Heart left ventricle (tissue), 16 donors: ENCODE measurements around the gene CBLC. TPM values are rescaled to one million over a fixed set of nuclear protein-coding genes. Genes with fewer than 3 reads are reported as not detected.
A peak's percentile ranks its signal among the peaks of the same experiment; 100 is the strongest.

Experiments used
- ATAC-seq, 4 donors: fragments of 200-7000 bp; cut with Tn5 transposase; one replicate each; pipeline ENCODE4 v1.9.1; 2020 to 2022; ENCODE audit warnings: moderate library complexity in 4 of 4, mild to moderate bottlenecking in 3 of 4, moderate number of reproducible peaks in 1 of 4
- DNase-seq, 5 donors: peaks; one replicate each; pipeline ENCODE4 v3.0.0-alpha.2; 2020
- H3K27ac ChIP-seq, 12 donors: fragments of 200-600 bp; sonication (generic) in 4 of 12; one replicate each; pipeline versions ENCODE4 v1.5.0 to v1.8.0; 2016 to 2022; ENCODE audit warnings: mild to moderate bottlenecking in 2 of 12
- H3K27me3 ChIP-seq, 9 donors: fragments of 200-600 bp; sonication (generic) in 2 of 9; one replicate each; pipeline versions ENCODE4 v1.5.1 to v1.8.0; 2016 to 2022; ENCODE audit warnings: mild to moderate bottlenecking in 3 of 9
- H3K36me3 ChIP-seq, 9 donors: fragments of 200-600 bp; sonication (generic) in 2 of 9; one replicate each; pipeline versions ENCODE4 v1.5.0 to v1.8.0; 2018 to 2022; ENCODE audit warnings: mild to moderate bottlenecking in 2 of 9
- H3K4me1 ChIP-seq, 12 donors: fragments of 200-600 bp; sonication (generic) in 4 of 12; one replicate each; pipeline versions ENCODE4 v1.5.0 to v1.8.0; 2016 to 2022; ENCODE audit warnings: mild to moderate bottlenecking in 3 of 12
- H3K4me3 ChIP-seq, 12 donors: fragments of 200-600 bp; sonication (generic) in 4 of 12; one replicate each; pipeline versions ENCODE4 v1.5.0 to v1.8.0; 2017 to 2022; ENCODE audit warnings: mild to moderate bottlenecking in 9 of 12, moderate library complexity in 4 of 12
- H3K9me3 ChIP-seq, 12 donors: fragments of 200-600 bp; sonication (generic) in 4 of 12; one replicate each; pipeline versions ENCODE4 v1.5.0 to v1.8.0; 2016 to 2022; ENCODE audit warnings: mild to moderate bottlenecking in 1 of 12
- CTCF ChIP-seq, 12 donors: fragments of 200-600 bp; sonication (generic) in 4 of 12; IDR thresholded peaks; one replicate each; pipeline versions ENCODE4 v1.5.0 to v1.8.0; 2018 to 2022; ENCODE audit warnings: antibody characterized with exemption in 12 of 12, mild to moderate bottlenecking in 5 of 12
- POLR2A ChIP-seq, 2 donors: fragments of 450-650 bp; IDR thresholded peaks; one replicate each; pipeline ENCODE4 v1.6.1; 2017; ENCODE audit warnings: antibody characterized with exemption in 2 of 2, mild to moderate bottlenecking in 2 of 2, moderate library complexity in 2 of 2
- WGBS, 4 donors: extraction: QIAGEN DNeasy Blood & Tissue Kit in 2 of 4; methylation state at CpG; one replicate each; pipeline versions ENCODE4 v1.1.5 to v1.1.7; 2013 to 2018; 5-methylcytosine and 5-hydroxymethylcytosine counted together
- intact Hi-C, 10 donors: fragments of 100-400 bp; cut with DNase I; formaldehyde crosslinking; loops; one replicate each; pipeline versions ENCODE4 v1.11.1 to v1.14.2; 2022
- polyA plus RNA-seq, 2 donors: library from polyadenylated mRNA; stranded (reverse); fragments of 200-250 nt; gene quantifications; one replicate each; pipeline ENCODE4 v1.2.3, GENCODE V29; 2013
- total RNA-seq, 9 donors: library from RNA; depleted of rRNA in 2 of 9; stranded (reverse); fragments of >200 nt in 2 of 9; fragmentation: NEBNext Ultra II Directional in 3 of 9; extraction: Animal tissue kit (Norgen Biotek cat#: 25700) in 3 of 9; gene quantifications; one replicate each; pipeline versions ENCODE4 v1.1.0 to v1.2.4, GENCODE V29; 2016 to 2023
- donor health status: ischemic (EF 13 %, LVEDD 7.1; RV severe dilation, severe dysfunction).
- donor health status: healthy with polysubstance abuse.
- donor health status: DM: no; HTN: yes; CAD: no.
- donor health status: DM: no; HTN: no; CAD: no.
- donor health status: ischemic (EF 25% LVEDD 6.9; RV normal size, moderate dysfunction).
- donor health status: ischemic (EF 25% LVEDD 5.7; RV mildly dilated, moderate dysfunction).
- donor health status: healthy.
- donor health status: DM: yes; HTN: yes; CAD: no.
- donor health status: ischemic (EF 35%, LVEDD 5.7; RV mildly dilated, moderate dysfunction).
- donor health status: nonischemic (EF 11% LVEDD 7.7; RV severe dilation, severe dysfunction).
- donor health status: DM: yes; HTN: yes; CAD: no.
- donor health status: PGD.
- donor health status: ischemic (EF 29% LVEDD 5.4; RV normal size, mild dysfunction).
- donor health status: nonischemic (EF 23%, LVEDD 6.1; RV moderate dilation, normal function).

The CBLC gene
- total and polyA plus RNA-seq, 11 donors, result 0.04 TPM; not detected in 10

GRCh38 chr19:44731081-44731480 is 46.6 kb upstream of the CBLC start:
- Histone ChIP-seq H3K36me3 (no peaks in the 10 kb centered on the region), H3K9me3 (no peaks in the 10 kb centered on the region), H3K4me3 (no peak overlapping the region), H3K27me3 (no peaks in the 10 kb centered on the region), H3K27ac (no peak overlapping the region), H3K4me1 (peaks cover 0 to 5% (median 0%) of the 10 kb centered on the region in 12 donors)
- 91 to 98% (median 95%) methylated on average over 5 of the region's 5 CpGs for WGBS, 4 donors
- no peak for DNase-seq
- intact Hi-C loops, result no loop called here
- no peak for ATAC-seq
- TF ChIP-seq CTCF (IDR thresholded peaks at IDR 0.05) (no peak), POLR2A (IDR thresholded peaks at IDR 0.05) (no peak)

GRCh38 chr19:44731622-44732021 is 46.1 kb upstream of the CBLC start:
- Histone ChIP-seq H3K27me3 (no peaks in the 10 kb centered on the region), H3K4me3 (no peak overlapping the region), H3K27ac (no peak overlapping the region), H3K9me3 (no peaks in the 10 kb centered on the region), H3K36me3 (no peaks in the 10 kb centered on the region), H3K4me1 (peaks cover 0 to 5% (median 0%) of the 10 kb centered on the region in 12 donors)
- intact Hi-C loops, result no loop called here
- ATAC-seq, result no peak
- TF ChIP-seq POLR2A (IDR thresholded peaks at IDR 0.05), result no peak
- TF ChIP-seq CTCF (IDR thresholded peaks at IDR 0.05), result no peak
- WGBS, 4 donors, result 70 to 85% (median 81%) methylated on average over 5 of the region's 5 CpGs
- no peak for DNase-seq

- DNase-seq (peak in 1 of 5 donors; percentile 36), ATAC-seq (no peak)
- Histone ChIP-seq H3K9me3 (no peaks in the 10 kb centered on the region), H3K27ac (no peak overlapping the region), H3K4me3 (no peak overlapping the region), H3K36me3 (no peaks in the 10 kb centered on the region), H3K4me1 (peaks cover 0 to 12% (median 0%) of the 10 kb centered on the region in 12 donors), H3K27me3 (no peaks in the 10 kb centered on the region)
- TF ChIP-seq POLR2A (IDR thresholded peaks at IDR 0.05), result no peak
- no peak for TF ChIP-seq CTCF (IDR thresholded peaks at IDR 0.05)
- intact Hi-C loops, result no loop called here
- WGBS, 4 donors, result 69 to 80% (median 73%) methylated on average over 11 of the region's 11 CpGs
Observed at GRCh38 chr19:44732235-44733014, 45.3 kb upstream of the CBLC start.

- DNase-seq, result no peak
- no peaks in the 10 kb centered on the region for H3K9me3 ChIP-seq
- TF ChIP-seq POLR2A (IDR thresholded peaks at IDR 0.05) (no peak), CTCF (IDR thresholded peaks at IDR 0.05) (no peak)
- ATAC-seq, result no peak
- intact Hi-C loops, result no loop called here
- 0 to 50% (median 37%) methylated on average over 1 of the region's 1 CpG for WGBS, 4 donors
- no peaks in the 10 kb centered on the region for H3K36me3 ChIP-seq
- H3K27me3 ChIP-seq, result no peaks in the 10 kb centered on the region
- H3K4me1 ChIP-seq, result peaks cover 0 to 32% (median 0%) of the 10 kb centered on the region in 12 donors
- H3K4me3 ChIP-seq, result no peak overlapping the region
- H3K27ac ChIP-seq, result no peak overlapping the region
Observed at GRCh38 chr19:44734357-44734756, 43.3 kb upstream of the CBLC start.
